Naive B cell (primary cell): Measurements from ENCODE around the gene S100P. TPM values are rescaled to one million over a fixed set of nuclear protein-coding genes. Genes with fewer than 3 reads are reported as not detected.
"Not testable (repeated sequence)": the region's sequence is repeated elsewhere in the genome, so short reads cannot be mapped to it uniquely, and the experiment has no call there.

Experiments used
- ATAC-seq, 2 donors: fragments of 150-1000 bp; cut with Tn5 transposase; 2 replicates each; pipeline ENCODE4 v1.10.0; 2021; ENCODE audit warnings: low read depth in 2 of 2, mild to moderate bottlenecking in 2 of 2, moderate library complexity in 2 of 2
- DNase-seq: peaks from one replicate; pipeline ENCODE4 v3.0.0; 2022
- H3K27ac Mint-ChIP-seq, 6 donors: one replicate each; pipeline ENCODE4 v1.8.0; 2020 to 2022; ENCODE audit warnings: mild to moderate bottlenecking in 6 of 6, mixed read lengths in 6 of 6, moderate library complexity in 5 of 6, inconsistent platforms in 2 of 6
- H3K27me3 Mint-ChIP-seq, 3 donors: one replicate each; pipeline ENCODE4 v1.8.0; 2021 to 2022; ENCODE audit warnings: mixed read lengths in 3 of 3, mild to moderate bottlenecking in 1 of 3
- H3K36me3 Mint-ChIP-seq, 2 donors: one replicate each; pipeline ENCODE4 v1.8.0; 2020 to 2022; ENCODE audit warnings: mixed read lengths in 2 of 2, inconsistent platforms in 1 of 2, mild to moderate bottlenecking in 1 of 2
- H3K4me1 Mint-ChIP-seq, 3 donors: one replicate each; pipeline ENCODE4 v1.8.0; 2020 to 2022; ENCODE audit warnings: mixed read lengths in 3 of 3, inconsistent platforms in 1 of 3, mild to moderate bottlenecking in 1 of 3, moderate library complexity in 1 of 3
- H3K4me3 Mint-ChIP-seq, 8 donors: one replicate each; pipeline ENCODE4 v1.8.0; 2020 to 2022; ENCODE audit warnings: mild to moderate bottlenecking in 8 of 8, mixed read lengths in 8 of 8, moderate library complexity in 8 of 8, inconsistent platforms in 2 of 8
- H3K9me3 Mint-ChIP-seq, 7 donors: one replicate each; pipeline ENCODE4 v1.8.0; 2020 to 2022; ENCODE audit warnings: mixed read lengths in 7 of 7, mild to moderate bottlenecking in 5 of 7, inconsistent platforms in 2 of 7, moderate library complexity in 1 of 7
- polyA plus RNA-seq, 6 donors: library from polyadenylated mRNA; unstranded; fragments of 300-500 nt; fragmentation: Illumina TruSeq; gene quantifications; one replicate each; pipeline ENCODE4 v1.2.3, GENCODE V29; 2021; ENCODE audit warnings: low read depth in 6 of 6

S100P gene
- polyA plus RNA-seq, 6 donors from 2014 or later, result 2.5 TPM; not detected in 5

- H3K4me3 Mint-ChIP-seq, result no peak overlapping the region
- H3K9me3 Mint-ChIP-seq, result peaks cover 0 to 1% (median 0%) of the 10 kb centered on the region in 7 donors
- peaks cover 0 to 5% of the 10 kb centered on the region in 2 donors for H3K36me3 Mint-ChIP-seq
Observed at GRCh38 chr4:6660430-6660829, 33.2 kb upstream of the S100P start.

GRCh38 chr4:6662591-6662990 is 31.1 kb upstream of the S100P start:
- Mint-ChIP-seq H3K4me1 (peaks cover 0 to 6% (median 0%) of the 10 kb centered on the region in 3 donors), H3K27me3 (peaks cover 38 to 56% (median 42%) of the 10 kb centered on the region in 3 donors), H3K27ac (no peak overlapping the region), H3K9me3 (no peaks in the 10 kb centered on the region), H3K36me3 (peaks cover 0 to 5% of the 10 kb centered on the region in 2 donors), H3K4me3 (no peak overlapping the region)
- ATAC-seq (no peak), DNase-seq (no peak)

More at GRCh38 chr4:6660430-6660829, 33.2 kb upstream of the S100P start:
- H3K4me1 Mint-ChIP-seq, result peaks cover 0 to 6% (median 0%) of the 10 kb centered on the region in 3 donors
- DNase-seq, result no peak
- H3K27ac Mint-ChIP-seq, result peak overlapping the region in 1 of 6 donors; percentile 56
- ATAC-seq, result no peak
- peaks cover 41 to 52% (median 42%) of the 10 kb centered on the region in 3 donors for H3K27me3 Mint-ChIP-seq

GRCh38 chr4:6663596-6664393 is 29.9 kb upstream of the S100P start:
- Mint-ChIP-seq H3K27ac (no peak overlapping the region), H3K4me1 (peaks cover 0 to 6% (median 0%) of the 10 kb centered on the region in 3 donors), H3K9me3 (no peaks in the 10 kb centered on the region), H3K36me3 (peaks cover 0 to 5% of the 10 kb centered on the region in 2 donors), H3K4me3 (peak overlapping the region in 7 of 8 donors; percentile 25 to 68 (median 57)), H3K27me3 (peaks cover 33 to 54% (median 42%) of the 10 kb centered on the region in 3 donors)
- no peak for DNase-seq
- peak in 1 of 2 donors; percentile 21 for ATAC-seq

GRCh38 chr4:6665320-6665654 is 28.4 kb upstream of the S100P start:
- H3K4me1 Mint-ChIP-seq, result no peaks in the 10 kb centered on the region
- peaks cover 0 to 2% (median 0%) of the 10 kb centered on the region in 7 donors for H3K9me3 Mint-ChIP-seq
- H3K4me3 Mint-ChIP-seq, result no peak overlapping the region
- ATAC-seq, result no peak
- H3K36me3 Mint-ChIP-seq, result peaks cover 0 to 5% of the 10 kb centered on the region in 2 donors
- peaks cover 22 to 41% (median 34%) of the 10 kb centered on the region in 3 donors for H3K27me3 Mint-ChIP-seq
- no peak for DNase-seq
- no peak overlapping the region for H3K27ac Mint-ChIP-seq

- H3K9me3 Mint-ChIP-seq, result peaks cover 0 to 2% (median 0%) of the 10 kb centered on the region in 7 donors
- no peak overlapping the region for H3K27ac Mint-ChIP-seq
- DNase-seq, result no peak
- no peak for ATAC-seq
- H3K36me3 Mint-ChIP-seq, result no peaks in the 10 kb centered on the region
- H3K4me3 Mint-ChIP-seq, result no peak overlapping the region
- H3K27me3 Mint-ChIP-seq, result peaks cover 0 to 12% (median 3%) of the 10 kb centered on the region in 3 donors
- peaks cover 0 to 7% (median 5%) of the 10 kb centered on the region in 3 donors for H3K4me1 Mint-ChIP-seq
Observed at GRCh38 chr4:6668391-6668790, 25.3 kb upstream of the S100P start.

GRCh38 chr4:6671648-6672047 is 22.0 kb upstream of the S100P start:
- no peak for DNase-seq
- ATAC-seq, result no peak
- H3K27me3 Mint-ChIP-seq, result peaks cover 0 to 10% (median 0%) of the 10 kb centered on the region in 3 donors
- no peak overlapping the region for H3K27ac Mint-ChIP-seq
- H3K36me3 Mint-ChIP-seq, result peaks cover 0 to 5% of the 10 kb centered on the region in 2 donors
- peaks cover 0 to 2% (median 0%) of the 10 kb centered on the region in 7 donors for H3K9me3 Mint-ChIP-seq
- peak overlapping the region in 2 of 8 donors; percentile 37 to 41 for H3K4me3 Mint-ChIP-seq
- H3K4me1 Mint-ChIP-seq, result peaks cover 26 to 35% (median 31%) of the 10 kb centered on the region in 3 donors

- Mint-ChIP-seq H3K9me3 (peaks cover 0 to 2% (median 0%) of the 10 kb centered on the region in 7 donors), H3K4me1 (peaks cover 31 to 40% (median 36%) of the 10 kb centered on the region in 3 donors), H3K4me3 (peak overlapping the region in 1 of 8 donors; percentile 41), H3K27me3 (peaks cover 0 to 10% (median 0%) of the 10 kb centered on the region in 3 donors), H3K36me3 (peaks cover 0 to 8% of the 10 kb centered on the region in 2 donors), H3K27ac (no peak overlapping the region)
- ATAC-seq, result no peak
- DNase-seq, result no peak
Observed at GRCh38 chr4:6672131-6672530, 21.5 kb upstream of the S100P start.

- Mint-ChIP-seq H3K4me1 (peaks cover 36 to 46% (median 41%) of the 10 kb centered on the region in 3 donors), H3K27ac (peak overlapping the region in 1 of 6 donors; percentile 91), H3K4me3 (peak overlapping the region in 4 of 8 donors; percentile 86 to 98 (median 94))
- not testable (repeated sequence) for ATAC-seq, H3K36me3 Mint-ChIP-seq, DNase-seq, H3K9me3 Mint-ChIP-seq, H3K27me3 Mint-ChIP-seq
Observed at GRCh38 chr4:6672541-6673190, 21.0 kb upstream of the S100P start.

- Mint-ChIP-seq H3K4me3 (peak overlapping the region; percentile 86 to 98 (median 95)), H3K27ac (peak overlapping the region; percentile 91 to 96 (median 94)), H3K4me1 (peaks cover 37 to 47% (median 43%) of the 10 kb centered on the region in 3 donors)
- not testable (repeated sequence) for DNase-seq, H3K27me3 Mint-ChIP-seq, ATAC-seq, H3K36me3 Mint-ChIP-seq, H3K9me3 Mint-ChIP-seq
Observed at GRCh38 chr4:6673191-6673659, 20.5 kb upstream of the S100P start.

- ATAC-seq, result peak; percentile 85 to 89
- Mint-ChIP-seq H3K27ac (peak overlapping the region; percentile 91 to 96 (median 95)), H3K4me1 (peaks cover 37 to 50% (median 50%) of the 10 kb centered on the region in 3 donors), H3K9me3 (peaks cover 0 to 2% (median 0%) of the 10 kb centered on the region in 7 donors), H3K27me3 (no peaks in the 10 kb centered on the region), H3K4me3 (peak overlapping the region; percentile 86 to 98 (median 95)), H3K36me3 (peaks cover 0 to 8% of the 10 kb centered on the region in 2 donors)
- DNase-seq, result peak; percentile 94
Observed at GRCh38 chr4:6673660-6674499, 19.8 kb upstream of the S100P start.

GRCh38 chr4:6674500-6675149 is 19.1 kb upstream of the S100P start:
- DNase-seq, result peak; percentile 38
- Mint-ChIP-seq H3K27ac (peak overlapping the region; percentile 88 to 95 (median 92)), H3K4me1 (peaks cover 37 to 51% (median 50%) of the 10 kb centered on the region in 3 donors), H3K36me3 (peaks cover 0 to 8% of the 10 kb centered on the region in 2 donors), H3K4me3 (peak overlapping the region; percentile 86 to 98 (median 95)), H3K9me3 (peaks cover 0 to 2% (median 0%) of the 10 kb centered on the region in 7 donors), H3K27me3 (no peaks in the 10 kb centered on the region)
- peak; percentile 22 to 25 for ATAC-seq
